GM12874 (cell line): Measurements from ENCODE around the gene RNF213.

ENCODE experiments used
- TF ChIP-seq, protein P1 (sequence below): IDR thresholded peaks from 2 replicates; pipeline ENCODE4 v1.5.1; 2011; ENCODE audit warnings: low read depth, mild to moderate bottlenecking, control low read depth, low read length, moderate library complexity; ENCODE audit not compliant: insufficient read depth

Gene RNF213

GRCh38 chr17:80339731-80340456 is 79.2 kb downstream of the RNF213 start:
- TF ChIP-seq, protein P1, sequence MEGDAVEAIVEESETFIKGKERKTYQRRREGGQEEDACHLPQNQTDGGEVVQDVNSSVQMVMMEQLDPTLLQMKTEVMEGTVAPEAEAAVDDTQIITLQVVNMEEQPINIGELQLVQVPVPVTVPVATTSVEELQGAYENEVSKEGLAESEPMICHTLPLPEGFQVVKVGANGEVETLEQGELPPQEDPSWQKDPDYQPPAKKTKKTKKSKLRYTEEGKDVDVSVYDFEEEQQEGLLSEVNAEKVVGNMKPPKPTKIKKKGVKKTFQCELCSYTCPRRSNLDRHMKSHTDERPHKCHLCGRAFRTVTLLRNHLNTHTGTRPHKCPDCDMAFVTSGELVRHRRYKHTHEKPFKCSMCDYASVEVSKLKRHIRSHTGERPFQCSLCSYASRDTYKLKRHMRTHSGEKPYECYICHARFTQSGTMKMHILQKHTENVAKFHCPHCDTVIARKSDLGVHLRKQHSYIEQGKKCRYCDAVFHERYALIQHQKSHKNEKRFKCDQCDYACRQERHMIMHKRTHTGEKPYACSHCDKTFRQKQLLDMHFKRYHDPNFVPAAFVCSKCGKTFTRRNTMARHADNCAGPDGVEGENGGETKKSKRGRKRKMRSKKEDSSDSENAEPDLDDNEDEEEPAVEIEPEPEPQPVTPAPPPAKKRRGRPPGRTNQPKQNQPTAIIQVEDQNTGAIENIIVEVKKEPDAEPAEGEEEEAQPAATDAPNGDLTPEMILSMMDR = no peak

DNA sequence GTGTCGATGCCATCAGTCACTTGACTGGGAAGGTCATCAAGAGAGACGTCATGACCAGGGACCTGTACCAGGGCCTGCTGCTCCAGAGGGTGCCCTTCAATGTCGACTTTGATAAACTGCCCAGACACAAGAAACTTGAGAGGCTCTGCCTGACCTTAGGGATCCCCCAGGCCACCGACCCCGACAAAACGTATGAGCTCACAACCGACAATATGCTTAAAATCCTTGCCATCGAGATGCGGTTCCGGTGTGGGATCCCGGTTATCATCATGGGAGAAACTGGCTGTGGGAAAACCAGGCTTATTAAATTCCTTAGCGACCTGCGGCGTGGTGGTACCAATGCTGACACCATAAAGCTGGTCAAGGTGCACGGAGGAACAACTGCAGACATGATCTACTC is 84.7 kb downstream of the RNF213 start:
- TF ChIP-seq, protein P1 = no peak

GRCh38 chr17:80345841-80346497 is 85.3 kb downstream of the RNF213 start:
- TF ChIP-seq, protein P1 = no peak

DNA sequence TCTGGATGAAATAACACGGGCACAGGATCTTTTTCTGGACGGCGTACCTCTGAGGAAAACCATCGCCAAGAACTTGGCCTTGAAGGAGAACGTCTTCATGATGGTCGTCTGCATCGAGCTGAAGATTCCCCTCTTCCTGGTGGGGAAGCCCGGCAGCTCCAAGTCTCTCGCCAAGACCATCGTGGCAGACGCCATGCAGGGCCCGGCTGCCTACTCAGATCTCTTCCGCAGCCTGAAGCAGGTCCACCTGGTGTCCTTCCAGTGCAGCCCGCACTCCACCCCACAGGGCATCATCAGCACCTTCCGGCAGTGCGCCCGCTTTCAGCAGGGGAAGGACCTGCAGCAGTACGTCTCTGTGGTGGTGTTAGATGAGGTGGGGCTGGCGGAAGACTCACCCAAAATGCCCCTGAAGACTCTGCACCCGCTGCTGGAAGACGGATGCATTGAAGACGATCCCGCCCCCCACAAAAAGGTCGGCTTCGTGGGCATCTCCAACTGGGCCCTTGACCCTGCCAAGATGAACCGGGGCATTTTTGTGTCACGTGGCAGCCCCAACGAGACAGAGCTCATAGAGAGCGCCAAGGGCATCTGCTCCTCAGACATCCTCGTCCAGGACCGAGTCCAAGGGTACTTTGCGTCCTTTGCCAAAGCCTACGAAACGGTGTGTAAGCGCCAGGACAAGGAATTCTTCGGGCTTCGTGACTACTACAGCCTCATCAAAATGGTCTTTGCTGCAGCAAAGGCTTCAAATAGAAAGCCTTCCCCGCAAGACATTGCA is 86.0 kb downstream of the RNF213 start:
- TF ChIP-seq, protein P1 = no peak

- TF ChIP-seq, protein P1 = no peak
Measured at GRCh38 chr17:80347536-80347935, 86.9 kb downstream of the RNF213 start.

DNA sequence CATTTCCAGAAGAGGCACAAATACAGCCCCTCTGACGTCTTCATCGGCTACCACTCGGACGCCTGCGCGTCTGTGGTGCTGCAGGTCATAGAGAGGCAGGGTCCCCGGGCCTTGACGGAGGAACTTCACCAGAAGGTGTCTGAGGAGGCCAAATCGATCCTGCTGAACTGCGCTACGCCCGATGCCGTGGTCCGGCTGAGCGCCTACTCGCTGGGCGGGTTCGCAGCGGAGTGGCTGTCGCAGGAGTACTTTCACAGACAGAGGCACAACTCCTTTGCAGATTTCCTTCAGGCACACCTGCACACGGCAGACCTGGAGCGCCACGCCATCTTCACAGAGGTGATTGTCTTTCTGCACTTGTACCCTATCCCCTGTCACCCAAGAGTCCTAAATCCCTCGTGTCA is 87.3 kb downstream of the RNF213 start:
- TF ChIP-seq, protein P1 = no peak

GRCh38 chr17:80348551-80349150 is 88.0 kb downstream of the RNF213 start:
- TF ChIP-seq, protein P1 = no peak
